Lower lobe of right lung (tissue), 2 donors: ENCODE measurements around the gene EIF4E1B. TPM values are rescaled to one million over a fixed set of nuclear protein-coding genes. Genes with fewer than 3 reads are reported as not detected.
A peak's percentile ranks its signal among the peaks of the same experiment; 100 is the strongest.

Experiments used
- ATAC-seq, 2 donors: fragments of 200-7000 bp; cut with Tn5 transposase; one replicate each; pipeline ENCODE4 v1.9.1; 2020 to 2022; ENCODE audit warnings: mild to moderate bottlenecking in 2 of 2, moderate library complexity in 2 of 2
- DNase-seq: peaks from one replicate; pipeline ENCODE4 v3.0.0-alpha.2; 2020
- H3K27ac ChIP-seq: fragments of 200-600 bp; one replicate; pipeline ENCODE4 v1.8.0; 2022
- H3K27me3 ChIP-seq: fragments of 200-600 bp; one replicate; pipeline ENCODE4 v1.8.0; 2022; ENCODE audit warnings: low read depth
- H3K36me3 ChIP-seq: fragments of 200-600 bp; one replicate; pipeline ENCODE4 v1.8.0; 2022; ENCODE audit warnings: mild to moderate bottlenecking
- H3K4me1 ChIP-seq: fragments of 200-600 bp; one replicate; pipeline ENCODE4 v1.8.0; 2022
- H3K4me3 ChIP-seq: fragments of 200-600 bp; one replicate; pipeline ENCODE4 v1.8.0; 2022; ENCODE audit warnings: mild to moderate bottlenecking
- H3K9me3 ChIP-seq: fragments of 200-600 bp; one replicate; pipeline ENCODE4 v1.8.0; 2022
- intact Hi-C: fragments of 100-400 bp; cut with DNase I; formaldehyde crosslinking; loops from one replicate; pipeline ENCODE4 v1.11.0; 2022
- total RNA-seq: library from RNA; stranded (reverse); fragmentation: NEBNext Ultra II Directional; extraction: Animal tissue kit (Norgen Biotek cat#: 25700); gene quantifications from one replicate; pipeline ENCODE4 v1.2.1, GENCODE V29; 2021
- TF ChIP-seq, protein P1 (sequence below): fragments of 200-600 bp; IDR thresholded peaks from one replicate; pipeline ENCODE4 v1.8.0; 2022; ENCODE audit warnings: antibody characterized with exemption, mild to moderate bottlenecking
- donor health status: DM: no; HTN: yes; CAD: no; lungs with severe emphysema.

The EIF4E1B gene
- total RNA-seq, 1 donor from 2014 or later = not detected

DNA sequence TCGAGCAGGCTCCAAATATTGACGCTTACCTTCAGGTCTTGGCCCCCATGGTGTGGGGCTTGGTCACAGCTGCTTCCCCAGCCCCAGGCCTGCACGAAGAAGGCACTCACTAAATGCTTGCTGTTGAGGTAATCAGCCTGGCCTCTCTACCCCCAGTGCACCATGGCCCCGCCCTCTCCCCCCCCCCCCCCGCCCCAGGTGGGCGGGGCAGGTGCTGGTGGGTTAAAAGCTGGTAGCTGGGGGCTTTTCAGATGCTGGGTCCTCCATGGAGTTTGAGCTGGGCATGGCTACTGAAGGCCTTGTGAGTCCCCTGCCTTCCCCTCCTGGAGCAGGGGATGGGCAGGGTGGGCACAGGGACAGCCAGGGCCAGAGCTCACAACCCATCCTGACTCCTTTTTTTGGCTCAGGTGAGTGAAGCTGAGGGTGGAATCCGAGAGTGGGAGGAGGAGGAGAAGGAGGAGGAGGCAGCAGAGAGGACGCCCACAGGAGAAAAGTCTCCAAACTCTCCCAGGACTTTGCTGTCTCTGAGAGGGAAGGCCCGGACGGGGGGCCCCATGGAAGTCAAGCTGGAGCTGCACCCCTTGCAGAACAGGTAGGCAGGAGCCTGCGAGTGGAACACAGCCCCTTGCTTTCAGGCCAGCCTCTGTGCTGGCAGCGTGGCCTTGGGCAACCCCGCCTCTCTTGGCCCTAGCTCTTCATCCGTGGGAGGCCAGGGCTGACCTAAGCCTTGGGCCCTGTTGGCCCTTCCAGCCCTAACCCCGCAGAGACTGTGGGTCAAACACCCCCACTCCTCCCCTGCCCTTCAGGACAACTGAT is 12.4 kb downstream of the EIF4E1B start:
- H3K4me3 ChIP-seq = no peak overlapping the region
- DNase-seq = no peak
- intact Hi-C loops = no loop called here
- H3K36me3 ChIP-seq = no peaks in the 10 kb centered on the region
- H3K27me3 ChIP-seq = no peaks in the 10 kb centered on the region
- no peak for ATAC-seq
- no peaks in the 10 kb centered on the region for H3K9me3 ChIP-seq
- H3K4me1 ChIP-seq = peaks cover 7% of the 10 kb centered on the region
- no peak overlapping the region for H3K27ac ChIP-seq
- TF ChIP-seq, protein P1, sequence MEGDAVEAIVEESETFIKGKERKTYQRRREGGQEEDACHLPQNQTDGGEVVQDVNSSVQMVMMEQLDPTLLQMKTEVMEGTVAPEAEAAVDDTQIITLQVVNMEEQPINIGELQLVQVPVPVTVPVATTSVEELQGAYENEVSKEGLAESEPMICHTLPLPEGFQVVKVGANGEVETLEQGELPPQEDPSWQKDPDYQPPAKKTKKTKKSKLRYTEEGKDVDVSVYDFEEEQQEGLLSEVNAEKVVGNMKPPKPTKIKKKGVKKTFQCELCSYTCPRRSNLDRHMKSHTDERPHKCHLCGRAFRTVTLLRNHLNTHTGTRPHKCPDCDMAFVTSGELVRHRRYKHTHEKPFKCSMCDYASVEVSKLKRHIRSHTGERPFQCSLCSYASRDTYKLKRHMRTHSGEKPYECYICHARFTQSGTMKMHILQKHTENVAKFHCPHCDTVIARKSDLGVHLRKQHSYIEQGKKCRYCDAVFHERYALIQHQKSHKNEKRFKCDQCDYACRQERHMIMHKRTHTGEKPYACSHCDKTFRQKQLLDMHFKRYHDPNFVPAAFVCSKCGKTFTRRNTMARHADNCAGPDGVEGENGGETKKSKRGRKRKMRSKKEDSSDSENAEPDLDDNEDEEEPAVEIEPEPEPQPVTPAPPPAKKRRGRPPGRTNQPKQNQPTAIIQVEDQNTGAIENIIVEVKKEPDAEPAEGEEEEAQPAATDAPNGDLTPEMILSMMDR = no peak

DNA sequence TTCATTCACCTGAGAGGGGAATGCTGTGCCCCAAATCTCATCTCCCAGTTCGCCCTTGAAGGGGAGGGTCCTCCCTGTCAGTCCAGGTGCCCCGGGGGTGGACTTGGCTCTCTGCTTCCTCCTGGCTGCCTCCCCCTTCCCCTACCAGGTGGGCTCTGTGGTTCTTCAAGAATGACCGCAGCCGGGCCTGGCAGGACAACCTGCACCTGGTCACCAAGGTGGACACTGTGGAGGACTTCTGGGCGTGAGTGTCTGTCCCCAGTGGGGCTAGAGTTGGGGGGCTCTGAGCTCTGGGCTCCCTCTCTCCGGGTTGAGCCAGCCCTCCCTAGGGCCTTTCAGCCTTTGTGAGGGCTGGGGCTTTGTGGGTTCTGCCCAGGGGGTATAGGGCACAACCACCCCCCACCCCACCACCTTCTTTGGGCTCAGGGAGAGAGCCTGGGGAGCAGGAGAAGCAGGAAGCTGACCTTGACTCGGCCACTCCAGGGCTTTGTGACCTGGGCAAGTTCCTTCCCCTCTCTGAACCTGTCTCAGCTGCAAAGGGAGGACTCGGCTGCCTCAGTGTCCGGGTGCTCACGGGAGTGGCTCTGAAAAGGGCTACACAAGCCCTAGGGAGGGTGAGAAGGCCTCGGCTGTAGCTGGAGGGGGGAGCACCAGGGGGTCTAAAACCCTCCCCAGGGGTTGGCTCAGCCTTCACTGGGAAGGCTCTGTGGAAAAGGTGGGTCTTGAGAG is 13.2 kb downstream of the EIF4E1B start:
- intact Hi-C loops = no loop called here
- Histone ChIP-seq H3K4me1 (peaks cover 14% of the 10 kb centered on the region), H3K4me3 (no peak overlapping the region), H3K27me3 (no peaks in the 10 kb centered on the region), H3K9me3 (no peaks in the 10 kb centered on the region), H3K36me3 (no peaks in the 10 kb centered on the region), H3K27ac (no peak overlapping the region)
- no peak for DNase-seq
- no peak for ATAC-seq
- TF ChIP-seq, protein P1 = no peak

DNA sequence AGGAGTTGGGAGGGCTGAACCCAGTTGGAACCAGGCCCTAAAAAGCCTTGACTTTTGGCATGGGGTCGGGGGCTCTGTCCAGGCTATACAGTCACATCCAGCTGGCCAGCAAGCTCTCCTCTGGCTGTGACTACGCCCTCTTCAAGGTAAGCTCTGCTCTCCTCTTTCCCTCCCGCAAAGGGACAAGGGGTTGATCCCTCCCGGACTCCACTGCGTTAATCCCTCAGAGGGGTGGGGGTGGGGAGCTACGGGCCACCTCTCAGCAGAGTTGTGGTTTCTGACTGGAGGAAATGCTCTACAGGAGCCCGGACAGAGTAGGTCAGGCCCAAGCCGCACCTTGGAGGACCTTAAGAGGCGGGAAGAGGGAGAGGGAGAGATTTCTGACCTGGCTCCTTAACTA is 13.8 kb downstream of the EIF4E1B start:
- Histone ChIP-seq H3K27me3 (no peaks in the 10 kb centered on the region), H3K9me3 (no peaks in the 10 kb centered on the region), H3K4me3 (no peak overlapping the region), H3K36me3 (no peaks in the 10 kb centered on the region), H3K27ac (no peak overlapping the region), H3K4me1 (peaks cover 21% of the 10 kb centered on the region)
- ATAC-seq = no peak
- TF ChIP-seq, protein P1 = no peak
- DNase-seq = no peak
- intact Hi-C loops = no loop called here

DNA sequence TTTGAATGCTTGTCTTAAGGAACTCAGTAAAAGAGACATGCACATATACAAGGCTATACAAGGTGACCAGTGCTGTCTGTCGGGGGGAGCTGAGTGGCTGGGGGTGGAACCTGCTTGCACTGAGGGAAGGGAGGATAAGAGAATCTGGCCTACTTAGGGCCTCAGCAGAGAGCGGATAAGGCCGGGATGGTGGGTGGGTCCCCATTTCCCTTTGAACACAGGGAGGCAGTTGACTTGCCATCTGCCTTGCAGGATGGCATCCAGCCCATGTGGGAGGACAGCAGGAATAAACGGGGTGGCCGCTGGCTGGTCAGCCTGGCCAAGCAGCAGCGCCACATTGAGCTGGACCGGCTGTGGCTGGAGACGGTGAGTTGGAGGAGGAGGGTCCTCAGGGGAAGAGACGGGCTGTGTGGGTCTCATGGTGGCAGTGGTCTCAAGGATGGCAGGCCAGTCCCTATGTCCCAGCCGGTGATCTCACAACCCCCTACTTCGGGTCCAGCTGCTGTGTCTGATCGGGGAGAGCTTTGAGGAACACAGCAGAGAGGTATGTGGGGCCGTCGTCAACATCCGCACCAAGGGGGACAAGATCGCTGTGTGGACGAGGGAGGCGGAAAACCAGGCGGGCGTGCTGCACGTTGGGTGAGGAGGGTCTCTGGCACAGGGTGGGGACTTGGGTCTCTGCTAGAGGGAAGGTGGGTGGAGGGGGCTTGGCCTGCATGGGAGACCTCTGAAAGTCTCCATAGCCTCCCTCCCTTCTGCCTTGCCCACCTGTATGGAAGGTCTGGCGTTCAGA is 14.6 kb downstream of the EIF4E1B start:
- H3K9me3 ChIP-seq = no peaks in the 10 kb centered on the region
- ATAC-seq = no peak
- no peak for DNase-seq
- no peaks in the 10 kb centered on the region for H3K36me3 ChIP-seq
- no peak overlapping the region for H3K27ac ChIP-seq
- H3K4me3 ChIP-seq = no peak overlapping the region
- intact Hi-C loops = no loop called here
- H3K4me1 ChIP-seq = peaks cover 21% of the 10 kb centered on the region
- TF ChIP-seq, protein P1 = no peak
- H3K27me3 ChIP-seq = no peaks in the 10 kb centered on the region

DNA sequence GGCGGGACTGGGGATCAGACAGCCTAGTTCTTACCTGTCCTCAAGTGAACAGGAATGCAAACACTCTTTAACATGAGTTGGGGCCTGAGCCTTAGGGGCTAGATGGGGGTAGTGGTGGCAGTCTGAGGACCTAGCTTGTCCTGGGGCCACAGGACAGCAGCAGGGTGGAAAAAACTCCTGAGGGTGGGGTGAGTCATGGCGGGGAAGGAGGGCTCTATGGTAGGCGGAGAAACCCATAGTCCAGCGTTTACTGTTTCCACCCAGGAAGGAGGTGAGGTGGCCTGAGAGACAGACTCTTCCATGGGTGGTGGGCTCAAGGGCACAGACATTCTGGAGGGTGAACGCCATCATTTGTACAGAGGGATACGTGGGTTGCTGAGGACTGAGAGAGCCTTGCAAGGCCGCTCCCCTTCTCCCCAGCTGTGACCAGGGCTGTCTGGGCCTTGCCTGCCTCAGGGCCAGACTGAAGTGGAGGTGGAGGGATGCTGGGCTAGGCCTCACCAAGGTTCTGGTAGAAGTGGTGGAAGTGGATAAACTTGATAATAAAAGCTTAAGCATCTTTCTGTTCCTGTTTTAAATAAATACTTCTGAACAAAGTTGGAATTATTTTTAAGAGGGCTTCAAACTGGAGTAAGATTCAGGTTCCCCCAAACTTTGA is 15.7 kb downstream of the EIF4E1B start:
- Histone ChIP-seq H3K27me3 (no peaks in the 10 kb centered on the region), H3K9me3 (no peaks in the 10 kb centered on the region), H3K4me3 (peak overlapping the region; percentile 81), H3K27ac (peak overlapping the region; percentile 82), H3K4me1 (peaks cover 21% of the 10 kb centered on the region), H3K36me3 (no peaks in the 10 kb centered on the region)
- intact Hi-C loops = no loop called here
- no peak for ATAC-seq
- no peak for DNase-seq
- TF ChIP-seq, protein P1 = no peak
